RWPE1 (cell line): Measurements from ENCODE around the gene ACTC1.
A peak's percentile ranks its signal among the peaks of the same experiment; 100 is the strongest.

Experiments
- CTCF ChIA-PET: fragments of 350-600 bp; sonication (Branson Sonifier 250); formaldehyde crosslinking; extraction: SDS; loops from one replicate; lab custom pipeline; 2021; lab: Yijun Ruan, JAX
- POLR2A ChIA-PET: fragments of 400-600 bp; formaldehyde crosslinking; extraction: SDS; loops from one replicate; lab custom pipeline; 2020; ENCODE audit warnings: antibody characterized with exemption; ENCODE audit not compliant: low non-redundant PET; lab: Yijun Ruan, JAX
- DNase-seq: peaks from one replicate; pipeline ENCODE4 v3.0.0; 2012; ENCODE audit warnings: low spot score
- H3K27ac ChIP-seq: fragments of 450-650 bp; 2 replicates; pipeline ENCODE4 v1.5.1; 2017
- TF ChIP-seq, protein P1 (sequence below): fragments of 450-650 bp; conservative IDR thresholded peaks from 2 replicates; pipeline ENCODE4 v1.5.1; 2017; ENCODE audit warnings: low read depth, mild to moderate bottlenecking

The ACTC1 gene

DNA sequence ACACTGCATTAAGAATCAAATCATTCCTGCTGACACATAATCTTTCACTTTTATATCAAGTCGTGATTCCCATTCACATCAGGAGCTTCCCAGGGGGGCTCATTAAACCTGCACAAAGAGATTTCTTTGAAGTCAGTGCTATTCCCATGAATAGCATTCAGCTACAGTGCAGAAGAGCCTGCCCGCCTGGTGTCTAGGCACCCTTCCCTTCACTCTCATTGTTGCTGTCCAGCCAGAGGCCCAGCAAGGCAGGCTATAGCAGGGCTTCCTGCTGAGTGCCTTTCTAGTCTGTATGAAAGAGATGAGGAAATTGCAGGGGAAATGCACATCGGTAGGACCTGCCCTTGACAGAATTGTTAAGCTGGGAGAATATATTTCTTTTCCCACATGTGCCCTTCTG, 36.0 kb downstream of the ACTC1 start:
- ChIA-PET POLR2A (no interaction called here), CTCF (interaction anchor here (1.3 kb wide), 1 partner anchor 19 kb away, joined by 5 read pairs; no protein-coding TSS in a partner anchor)
- no peak overlapping the region for H3K27ac ChIP-seq

DNA sequence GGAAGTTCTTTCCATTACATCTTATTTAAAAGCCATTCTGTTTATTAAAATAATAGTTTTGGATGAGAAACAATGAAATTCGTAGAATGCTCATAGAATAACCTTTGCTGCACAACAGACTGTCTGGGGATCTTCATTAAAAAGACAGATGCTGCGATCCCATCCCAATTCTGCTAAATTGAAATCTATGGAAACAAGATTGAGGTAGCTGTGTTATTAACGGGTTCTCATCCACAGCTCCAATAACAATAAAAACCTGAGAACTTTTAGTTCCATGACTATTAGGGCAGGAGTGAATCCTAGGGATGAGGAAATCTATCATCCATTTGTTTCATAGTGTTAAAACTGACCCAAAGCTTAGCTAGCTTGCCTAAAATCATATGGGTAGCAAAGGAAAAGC, 38.1 kb downstream of the ACTC1 start:
- no peak overlapping the region for H3K27ac ChIP-seq
- ChIA-PET CTCF (interaction anchor here (0.7 to 0.8 kb wide), 2 partner anchors 13 to 136 kb away, joined by 3 to 5 read pairs; no protein-coding TSS in a partner anchor), POLR2A (no interaction called here)
- no peak for DNase-seq
- TF ChIP-seq, protein P1, sequence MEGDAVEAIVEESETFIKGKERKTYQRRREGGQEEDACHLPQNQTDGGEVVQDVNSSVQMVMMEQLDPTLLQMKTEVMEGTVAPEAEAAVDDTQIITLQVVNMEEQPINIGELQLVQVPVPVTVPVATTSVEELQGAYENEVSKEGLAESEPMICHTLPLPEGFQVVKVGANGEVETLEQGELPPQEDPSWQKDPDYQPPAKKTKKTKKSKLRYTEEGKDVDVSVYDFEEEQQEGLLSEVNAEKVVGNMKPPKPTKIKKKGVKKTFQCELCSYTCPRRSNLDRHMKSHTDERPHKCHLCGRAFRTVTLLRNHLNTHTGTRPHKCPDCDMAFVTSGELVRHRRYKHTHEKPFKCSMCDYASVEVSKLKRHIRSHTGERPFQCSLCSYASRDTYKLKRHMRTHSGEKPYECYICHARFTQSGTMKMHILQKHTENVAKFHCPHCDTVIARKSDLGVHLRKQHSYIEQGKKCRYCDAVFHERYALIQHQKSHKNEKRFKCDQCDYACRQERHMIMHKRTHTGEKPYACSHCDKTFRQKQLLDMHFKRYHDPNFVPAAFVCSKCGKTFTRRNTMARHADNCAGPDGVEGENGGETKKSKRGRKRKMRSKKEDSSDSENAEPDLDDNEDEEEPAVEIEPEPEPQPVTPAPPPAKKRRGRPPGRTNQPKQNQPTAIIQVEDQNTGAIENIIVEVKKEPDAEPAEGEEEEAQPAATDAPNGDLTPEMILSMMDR: no peak

More for the DNA sequence above, 36.0 kb downstream of the ACTC1 start:
- DNase-seq: no peak
- TF ChIP-seq, protein P1: no peak

DNA sequence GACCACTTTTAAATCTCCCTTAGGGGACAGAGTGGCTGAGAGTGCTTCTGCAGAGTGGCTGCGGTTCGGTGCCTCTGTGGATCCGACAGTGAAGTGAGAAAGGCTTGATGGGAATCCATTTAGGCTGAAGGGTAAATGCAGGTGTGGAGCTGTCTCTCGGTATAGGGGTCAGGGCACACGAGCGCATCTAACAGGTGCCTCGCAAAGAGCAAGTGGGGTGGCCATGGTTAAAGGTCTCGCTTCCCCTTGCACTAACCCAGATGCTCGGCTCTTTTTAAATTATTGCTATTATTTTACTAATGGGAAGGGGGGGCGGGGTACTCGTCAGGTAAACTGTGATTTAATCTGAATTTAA, 40.0 kb downstream of the ACTC1 start:
- no peak overlapping the region for H3K27ac ChIP-seq
- ChIA-PET CTCF (interaction anchor here (0.7 kb wide), 1 partner anchor 176 kb away, joined by 3 read pairs; no protein-coding TSS in a partner anchor), POLR2A (no interaction called here)
- no peak for DNase-seq
- TF ChIP-seq, protein P1: no peak

DNA sequence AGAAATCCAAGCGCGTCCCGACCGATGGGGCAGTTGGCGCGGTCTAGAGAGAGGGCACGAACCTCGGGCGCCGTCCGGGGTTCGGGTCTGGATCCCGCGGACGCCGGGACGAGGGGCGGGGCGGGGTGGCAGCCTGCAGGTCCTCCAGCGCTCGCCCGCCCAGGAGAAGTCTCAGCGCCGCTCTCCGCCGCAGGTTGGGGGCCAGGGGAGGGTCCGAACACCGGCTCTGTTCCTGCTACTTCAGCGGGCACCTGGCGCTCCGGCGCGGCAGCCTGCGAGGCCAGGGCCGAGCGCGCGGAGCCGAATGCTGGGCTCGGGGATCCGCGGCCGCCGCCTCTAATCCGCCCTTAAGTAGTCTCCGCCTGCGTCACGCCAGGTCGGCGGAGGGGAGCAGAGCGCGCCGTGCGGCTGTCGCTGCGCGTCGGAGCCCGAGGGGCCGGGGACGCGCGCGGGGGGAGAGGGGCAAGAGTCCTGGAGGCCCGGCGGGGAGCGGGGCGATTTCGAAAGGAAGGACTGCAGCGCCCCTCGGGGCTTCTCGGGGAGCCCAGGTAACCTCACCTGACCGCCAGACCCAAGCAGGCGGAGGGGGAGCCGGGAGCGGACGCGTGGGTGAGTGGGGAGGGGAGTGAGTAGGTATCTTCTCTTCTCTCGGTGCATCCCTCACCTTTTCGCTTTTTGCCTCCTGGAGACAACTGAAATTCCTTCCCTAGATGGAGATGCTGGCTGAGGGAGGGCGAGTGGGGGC, 40.5 kb downstream of the ACTC1 start, which contains the start of gene GJD2:
Gene GJD2, minus strand, starts transcription at position 325 of the 745 bp plus-strand sequence. CDS start 510 bp downstream, outside the sequence.
- CTCF ChIA-PET: no interaction called here
- POLR2A ChIA-PET: no interaction called here
- H3K27ac ChIP-seq: no peak within 1 kb of the TSS
- no peak for DNase-seq
- TF ChIP-seq, protein P1: no peak

DNA sequence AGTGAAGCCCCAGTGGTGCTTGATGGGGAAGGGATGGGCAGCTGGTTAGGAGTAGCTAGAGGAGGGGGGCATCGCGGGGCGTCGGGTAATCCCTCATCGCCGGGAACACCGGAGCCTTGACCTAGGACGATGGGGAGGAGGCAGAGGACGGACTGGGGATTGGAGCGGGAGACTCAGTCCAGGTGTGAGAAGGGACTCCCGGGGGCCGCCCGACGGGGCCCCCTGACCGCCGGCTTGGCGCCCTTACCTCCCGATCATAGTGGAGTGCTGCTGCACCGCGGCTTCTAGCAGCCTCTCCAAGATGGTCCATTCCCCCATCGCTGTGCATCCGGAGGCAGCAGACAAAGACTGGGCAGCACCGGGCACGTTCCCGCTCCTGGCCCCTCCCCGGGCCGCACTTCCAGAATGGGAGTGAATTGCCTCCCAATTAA, 41.2 kb downstream of the ACTC1 start:
- DNase-seq: no peak
- ChIA-PET POLR2A (no interaction called here), CTCF (no interaction called here)
- H3K27ac ChIP-seq: no peak overlapping the region
- TF ChIP-seq, protein P1: no peak

DNA sequence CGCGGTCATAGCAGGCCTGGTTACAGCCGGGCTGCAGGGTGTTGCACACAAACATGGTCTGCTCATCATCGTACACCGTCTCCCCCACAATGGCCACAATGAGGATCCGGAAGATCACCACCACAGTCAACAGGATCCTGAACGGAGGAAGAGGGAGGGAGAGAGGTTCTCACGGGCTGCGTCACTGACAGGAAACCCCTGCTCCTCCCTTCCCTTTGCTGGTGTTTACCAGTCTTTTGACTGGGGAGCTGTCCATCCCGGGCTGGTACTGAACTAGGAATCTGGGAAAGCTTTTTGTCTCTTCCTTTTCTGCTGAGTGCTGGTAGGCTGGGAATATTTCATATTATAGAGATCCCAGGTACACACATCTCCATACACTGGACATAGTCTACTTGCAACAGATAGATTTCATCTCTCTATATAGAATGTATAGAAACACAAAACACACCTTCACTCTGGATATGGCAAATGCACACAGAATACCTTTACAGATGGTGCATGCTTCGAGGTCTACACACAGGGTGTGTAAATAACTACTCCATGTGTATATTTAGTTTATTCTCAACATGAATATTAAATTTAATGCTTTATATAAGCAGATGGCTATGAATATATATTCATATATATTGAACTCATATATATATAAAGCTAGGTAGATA, 42.0 kb downstream of the ACTC1 start:
- no peak overlapping the region for H3K27ac ChIP-seq
- ChIA-PET CTCF (no interaction called here), POLR2A (no interaction called here)
- TF ChIP-seq, protein P1: no peak
- DNase-seq: peak; percentile 66
